GM12864 (cell line): ENCODE results near the gene ADCY9.

Experiments used
- DNase-seq: peaks from one replicate; pipeline ENCODE4 v3.0.0-alpha.2; 2011; ENCODE audit warnings: low read depth
- H3K4me3 ChIP-seq: 2 replicates; pipeline ENCODE4 v1.5.1; 2011; ENCODE audit warnings: mild to moderate bottlenecking, low read depth, low read length, control low read depth
- CTCF ChIP-seq: IDR thresholded peaks from 2 replicates; pipeline ENCODE4 v1.5.1; 2011; ENCODE audit warnings: low read depth, mild to moderate bottlenecking, moderate library complexity, low read length, control low read depth, inconsistent platforms; ENCODE audit errors: missing control alignments

Gene ADCY9

GRCh38 chr16:4011940-4012629, 104.2 kb downstream of the ADCY9 start:
- no peak for TF ChIP-seq CTCF
- no peak for DNase-seq
- H3K4me3 ChIP-seq, result no peak overlapping the region

GRCh38 chr16:4011225-4011939, 104.9 kb downstream of the ADCY9 start:
- no peak for TF ChIP-seq CTCF
- no peak overlapping the region for H3K4me3 ChIP-seq
- no peak for DNase-seq

- no peak overlapping the region for H3K4me3 ChIP-seq
- no peak for TF ChIP-seq CTCF
- DNase-seq, result no peak
Measured at GRCh38 chr16:4010225-4011158, 105.8 kb downstream of the ADCY9 start.

- no peak for TF ChIP-seq CTCF
- no peak overlapping the region for H3K4me3 ChIP-seq
- no peak for DNase-seq
Measured at GRCh38 chr16:4009177-4009576, 107.1 kb downstream of the ADCY9 start.

- DNase-seq, result no peak
- no peak overlapping the region for H3K4me3 ChIP-seq
- TF ChIP-seq CTCF, result no peak
Measured at GRCh38 chr16:4008116-4008515, 108.1 kb downstream of the ADCY9 start.

- DNase-seq, result no peak
- TF ChIP-seq CTCF, result no peak
- H3K4me3 ChIP-seq, result no peak overlapping the region
Measured at GRCh38 chr16:4006397-4006999, 109.7 kb downstream of the ADCY9 start.
